WTC11 (cell line): ENCODE results near the gene PRKCB. TPM values are rescaled to one million over a fixed set of nuclear protein-coding genes. Genes with fewer than 3 reads are reported as not detected.

ENCODE experiments used
- ATAC-seq: fragments of 200-7000 bp; cut with Tn5 transposase; 2 replicates; pipeline ENCODE4 v1.10.0; 2021; ENCODE audit warnings: mild to moderate bottlenecking, moderate library complexity
- CTCF ChIA-PET: fragments of 300-600 bp; sonication (Branson Sonifier 250); formaldehyde crosslinking; loops from one replicate; lab custom pipeline; 2021; ENCODE audit warnings: antibody characterized with exemption; lab: Charles Lee
- POLR2A ChIA-PET: fragments of 350-600 bp; sonication (Branson Sonifier 250); formaldehyde crosslinking; loops from one replicate; lab custom pipeline; 2021; ENCODE audit warnings: antibody characterized with exemption; lab: Charles Lee
- DNase-seq: peaks from one replicate; pipeline ENCODE4 v3.0.0; 2021; ENCODE audit warnings: low spot score
- H3K27ac Mint-ChIP-seq: 2 replicates; pipeline ENCODE4 v1.8.0; 2021; ENCODE audit warnings: mixed read lengths
- H3K27me3 Mint-ChIP-seq: 2 replicates; pipeline ENCODE4 v1.8.0; 2021; ENCODE audit warnings: low read depth, mild to moderate bottlenecking, moderate library complexity, mixed read lengths
- H3K36me3 Mint-ChIP-seq: 2 replicates; pipeline ENCODE4 v1.8.0; 2021; ENCODE audit warnings: mixed read lengths
- H3K4me1 Mint-ChIP-seq: 2 replicates; pipeline ENCODE4 v1.8.0; 2022; ENCODE audit warnings: mixed read lengths
- H3K4me3 Mint-ChIP-seq: 2 replicates; pipeline ENCODE4 v1.8.0; 2021; ENCODE audit warnings: mild to moderate bottlenecking, moderate library complexity, mixed read lengths
- H3K9me3 Mint-ChIP-seq: 2 replicates; pipeline ENCODE4 v1.8.0; 2021; ENCODE audit warnings: mixed read lengths
- AFF4 ChIP-seq: sonication (generic); formaldehyde crosslinking; IDR thresholded peaks from 2 replicates; pipeline ENCODE4 v1.8.1; 2023; ENCODE audit warnings: mild to moderate bottlenecking, missing genetic modification reagents, borderline replicate concordance
- ATF1 ChIP-seq: sonication (generic); formaldehyde crosslinking; IDR thresholded peaks from 2 replicates; pipeline ENCODE4 v1.8.1; 2023; ENCODE audit warnings: mild to moderate bottlenecking, moderate library complexity, missing genetic modification reagents
- CBFB ChIP-seq: sonication (generic); formaldehyde crosslinking; IDR thresholded peaks from 2 replicates; pipeline ENCODE4 v1.8.1; 2022; ENCODE audit warnings: mild to moderate bottlenecking, low read depth, missing genetic modification reagents
- CDX4 ChIP-seq: fragments of 250-450 bp; sonication (Bioruptor Pico); IDR thresholded peaks from 2 replicates; pipeline ENCODE4 v1.9.0; 2021; ENCODE audit warnings: moderate library complexity, mild to moderate bottlenecking, inconsistent platforms, borderline replicate concordance
- MXD4 ChIP-seq: fragments of 250-450 bp; sonication (Bioruptor Pico); IDR thresholded peaks from 2 replicates; pipeline ENCODE4 v1.8.0; 2021; ENCODE audit warnings: mild to moderate bottlenecking, moderate library complexity, borderline replicate concordance
- NFE2L1 ChIP-seq: sonication (generic); formaldehyde crosslinking; IDR thresholded peaks from 2 replicates; pipeline ENCODE4 v1.8.1; 2023; ENCODE audit warnings: missing genetic modification reagents
- NR1H2 ChIP-seq: sonication (generic); formaldehyde crosslinking; IDR thresholded peaks from 2 replicates; pipeline ENCODE4 v1.9.0; 2021; ENCODE audit warnings: mild to moderate bottlenecking, moderate library complexity, missing genetic modification reagents
- NR2C2 ChIP-seq: sonication (generic); formaldehyde crosslinking; IDR thresholded peaks from 2 replicates; pipeline ENCODE4 v1.8.0; 2022; ENCODE audit warnings: mild to moderate bottlenecking, missing genetic modification reagents
- PRRX2 ChIP-seq: fragments of 250-450 bp; sonication (Bioruptor Pico); IDR thresholded peaks from 2 replicates; pipeline ENCODE4 v1.8.0; 2021; ENCODE audit warnings: mild to moderate bottlenecking
- SOX15 ChIP-seq: fragments of 250-450 bp; sonication (Bioruptor Pico); IDR thresholded peaks from 2 replicates; pipeline ENCODE4 v1.9.0; 2021; ENCODE audit warnings: mild to moderate bottlenecking
- SP1 ChIP-seq: sonication (generic); formaldehyde crosslinking; conservative IDR thresholded peaks from 2 replicates; pipeline ENCODE4 v1.8.1; 2022; ENCODE audit warnings: missing genetic modification reagents
- ZBTB21 ChIP-seq: sonication (generic); formaldehyde crosslinking; IDR thresholded peaks from 2 replicates; pipeline ENCODE4 v1.8.1; 2023; ENCODE audit warnings: mild to moderate bottlenecking, missing genetic modification reagents, borderline replicate concordance
- ZBTB43 ChIP-seq: sonication (generic); formaldehyde crosslinking; IDR thresholded peaks from 2 replicates; pipeline ENCODE4 v1.8.1; 2023; ENCODE audit warnings: mild to moderate bottlenecking, missing genetic modification reagents
- ZNF232 ChIP-seq: sonication (generic); formaldehyde crosslinking; IDR thresholded peaks from 2 replicates; pipeline ENCODE4 v1.8.0; 2022; ENCODE audit warnings: mild to moderate bottlenecking, missing genetic modification reagents
- ZNF317 ChIP-seq: sonication (generic); formaldehyde crosslinking; IDR thresholded peaks from 2 replicates; pipeline ENCODE4 v1.8.1; 2023; ENCODE audit warnings: low read depth, mild to moderate bottlenecking, moderate library complexity, missing genetic modification reagents, borderline replicate concordance
- ZNF425 ChIP-seq: fragments of 250-450 bp; sonication (Bioruptor Pico); conservative IDR thresholded peaks from 2 replicates; pipeline ENCODE4 v1.9.0; 2021; ENCODE audit warnings: mild to moderate bottlenecking
- ZNF512 ChIP-seq: sonication (generic); formaldehyde crosslinking; IDR thresholded peaks from 2 replicates; pipeline ENCODE4 v1.8.1; 2022; ENCODE audit warnings: missing genetic modification reagents, borderline replicate concordance
- ZNF671 ChIP-seq: fragments of 250-450 bp; sonication (Bioruptor Pico); IDR thresholded peaks from 2 replicates; pipeline ENCODE4 v1.8.0; 2021; ENCODE audit warnings: mild to moderate bottlenecking
- total RNA-seq: library from RNA; stranded (reverse); gene quantifications from 3 replicates; pipeline ENCODE4 v1.2.3, GENCODE V29; 2021

PRKCB gene
- total RNA-seq, 1 experiment from 2014 or later = 6.9 TPM

- no peak for TF ChIP-seq ZNF425 (CRISPR knock-in tag)
Observed at GRCh38 chr16:23821467-23821866, 14.3 kb upstream of the PRKCB start (continued).

GRCh38 chr16:23821875-23822688 is 13.7 kb upstream of the PRKCB start:
- POLR2A ChIA-PET = no interaction called here
- H3K36me3 Mint-ChIP-seq = no peaks in the 10 kb centered on the region
- TF ChIP-seq ZNF512 (CRISPR knock-in tag) = no peak
- no peak for TF ChIP-seq NR2C2 (CRISPR knock-in tag)
- no peak for TF ChIP-seq PRRX2 (CRISPR knock-in tag)
- TF ChIP-seq CDX4 = no peak
- TF ChIP-seq SOX15 (CRISPR knock-in tag) = no peak
- TF ChIP-seq SP1 (CRISPR knock-in tag) = no peak
- TF ChIP-seq NFE2L1 (CRISPR knock-in tag) = no peak
- TF ChIP-seq AFF4 = no peak
- TF ChIP-seq ATF1 (CRISPR knock-in tag) = no peak
- no peak for TF ChIP-seq ZNF671
- TF ChIP-seq CBFB (CRISPR knock-in tag) = no peak
- no peak for TF ChIP-seq ZNF317 (CRISPR knock-in tag)
- TF ChIP-seq MXD4 (CRISPR knock-in tag) = no peak
- no peak for TF ChIP-seq ZBTB21 (CRISPR knock-in tag)
- TF ChIP-seq NR1H2 (CRISPR knock-in tag) = no peak
- TF ChIP-seq ZBTB43 (CRISPR knock-in tag) = no peak
- no peak for TF ChIP-seq ZNF232 (CRISPR knock-in tag)
- H3K4me1 Mint-ChIP-seq = no peaks in the 10 kb centered on the region
- ATAC-seq (no peak), DNase-seq (no peak)
- CTCF ChIA-PET = interaction anchor here (2.6 kb wide), 1 partner anchor 188 kb away, joined by 9 read pairs; no protein-coding TSS in a partner anchor
- H3K9me3 Mint-ChIP-seq = peaks cover 7% of the 10 kb centered on the region; the same call in 1 of the 2 replicates
- H3K27me3 Mint-ChIP-seq = peaks cover 24% of the 10 kb centered on the region
- no peak overlapping the region for H3K27ac Mint-ChIP-seq
- no peak overlapping the region for H3K4me3 Mint-ChIP-seq
